ENCODE measurements around the gene USF2.

GRCh38 chr19:35329323-35329722 lies 60.6 kb downstream of the USF2 start:
- TF ChIP-seq, protein P1, sequence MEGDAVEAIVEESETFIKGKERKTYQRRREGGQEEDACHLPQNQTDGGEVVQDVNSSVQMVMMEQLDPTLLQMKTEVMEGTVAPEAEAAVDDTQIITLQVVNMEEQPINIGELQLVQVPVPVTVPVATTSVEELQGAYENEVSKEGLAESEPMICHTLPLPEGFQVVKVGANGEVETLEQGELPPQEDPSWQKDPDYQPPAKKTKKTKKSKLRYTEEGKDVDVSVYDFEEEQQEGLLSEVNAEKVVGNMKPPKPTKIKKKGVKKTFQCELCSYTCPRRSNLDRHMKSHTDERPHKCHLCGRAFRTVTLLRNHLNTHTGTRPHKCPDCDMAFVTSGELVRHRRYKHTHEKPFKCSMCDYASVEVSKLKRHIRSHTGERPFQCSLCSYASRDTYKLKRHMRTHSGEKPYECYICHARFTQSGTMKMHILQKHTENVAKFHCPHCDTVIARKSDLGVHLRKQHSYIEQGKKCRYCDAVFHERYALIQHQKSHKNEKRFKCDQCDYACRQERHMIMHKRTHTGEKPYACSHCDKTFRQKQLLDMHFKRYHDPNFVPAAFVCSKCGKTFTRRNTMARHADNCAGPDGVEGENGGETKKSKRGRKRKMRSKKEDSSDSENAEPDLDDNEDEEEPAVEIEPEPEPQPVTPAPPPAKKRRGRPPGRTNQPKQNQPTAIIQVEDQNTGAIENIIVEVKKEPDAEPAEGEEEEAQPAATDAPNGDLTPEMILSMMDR (IDR thresholded peaks at IDR 0.05 in 4 of 5, conservative IDR thresholded peaks at IDR 0.05 in 1 of 5) = no peak
- no peak for TF ChIP-seq POLR2A (IDR thresholded peaks at IDR 0.05)

Data from gastrocnemius medialis (tissue), 4 donors.